Astrocyte (in vitro differentiated cells and primary cell): ENCODE results near the gene HPF1.

Source experiments
- CTCF ChIP-seq: IDR thresholded peaks from 2 replicates; pipeline ENCODE4 v1.5.1; 2011; ENCODE audit warnings: low read depth, mild to moderate bottlenecking, inconsistent platforms, low read length, moderate library complexity; ENCODE audit not compliant: insufficient read depth
- EZH2 ChIP-seq: IDR thresholded peaks from 2 replicates; pipeline ENCODE4 v1.6.1; 2012; ENCODE audit warnings: mild to moderate bottlenecking, low read length, inconsistent platforms; ENCODE audit not compliant: insufficient read depth

- TF ChIP-seq CTCF (no peak), EZH2 (no peak)
Measured at GRCh38 chr4:169800541-169800940, 42.8 kb upstream of the HPF1 start.
